GM12891 (cell line): ENCODE measurements around the gene INSYN2B.

Source experiments
- DNase-seq: peaks from one replicate; pipeline ENCODE4 v3.0.0; 2011; ENCODE audit warnings: low spot score; ENCODE audit not compliant: insufficient read length
- FAIRE-seq: peaks from 2 replicates; lab custom pipeline; 2011; peaks lifted over from hg19 to GRCh38; lab: Jason Lieb, UNC
- PAX5 ChIP-seq: IDR thresholded peaks from 2 replicates; pipeline ENCODE4 v1.6.1; 2011; ENCODE audit warnings: low read length, moderate library complexity, mild to moderate bottlenecking; ENCODE audit not compliant: insufficient read depth, severe bottlenecking
- POLR2A ChIP-seq: IDR thresholded peaks from 2 replicates; pipeline ENCODE4 v1.6.1; 2011; ENCODE audit warnings: low read depth, low read length, control low read depth
- POLR2AphosphoS5 ChIP-seq: IDR thresholded peaks from 2 replicates; pipeline ENCODE4 v1.6.1; 2011; ENCODE audit warnings: low read depth, low read length, control low read depth
- POU2F2 ChIP-seq: IDR thresholded peaks from 2 replicates; pipeline ENCODE4 v1.6.1; 2011; ENCODE audit warnings: low read depth, mild to moderate bottlenecking, control low read depth, low read length, moderate library complexity
- SPI1 ChIP-seq: IDR thresholded peaks from 2 replicates; pipeline ENCODE4 v1.6.1; 2011; ENCODE audit warnings: low read depth, low read length, control low read depth
- TAF1 ChIP-seq: IDR thresholded peaks from 2 replicates; pipeline ENCODE4 v1.6.1; 2011; ENCODE audit warnings: low read depth, low read length, control low read depth

The INSYN2B gene

DNA sequence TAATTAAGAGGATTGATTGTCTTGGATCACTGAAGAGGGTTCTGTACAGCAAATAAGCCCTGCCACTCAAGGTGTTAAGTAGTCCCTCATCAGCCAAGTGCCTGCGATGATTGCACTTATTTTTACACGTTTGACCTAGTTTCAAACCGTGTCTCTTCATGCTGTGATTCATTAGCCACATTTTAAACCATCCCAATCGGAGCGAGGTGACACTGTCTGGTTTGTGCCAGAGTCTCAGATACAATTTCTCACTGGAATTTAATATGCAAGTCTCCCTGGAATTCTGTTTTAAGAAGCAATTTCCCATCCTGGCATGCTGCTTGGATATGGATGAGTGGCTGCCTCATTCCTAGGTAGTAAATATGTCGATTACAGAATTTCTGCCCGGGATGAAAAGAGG, 1.6 kb downstream of the INSYN2B start:
- TF ChIP-seq TAF1: no peak
- no peak for TF ChIP-seq POLR2AphosphoS5
- TF ChIP-seq PAX5: no peak
- TF ChIP-seq SPI1: no peak
- TF ChIP-seq POU2F2: no peak
- TF ChIP-seq POLR2A: no peak
- no peak for DNase-seq
- no peak for FAIRE-seq

GRCh38 chr5:169974121-169974770, 6.0 kb downstream of the INSYN2B start:
- TF ChIP-seq POU2F2 (no peak), SPI1 (no peak), PAX5 (no peak)
- DNase-seq (no peak), FAIRE-seq (no peak)

- TF ChIP-seq POU2F2 (no peak), SPI1 (no peak), POLR2AphosphoS5 (no peak), TAF1 (no peak), POLR2A (no peak)
- DNase-seq (no peak), FAIRE-seq (no peak)
Observed at GRCh38 chr5:169973056-169973455, 7.2 kb downstream of the INSYN2B start.

DNA sequence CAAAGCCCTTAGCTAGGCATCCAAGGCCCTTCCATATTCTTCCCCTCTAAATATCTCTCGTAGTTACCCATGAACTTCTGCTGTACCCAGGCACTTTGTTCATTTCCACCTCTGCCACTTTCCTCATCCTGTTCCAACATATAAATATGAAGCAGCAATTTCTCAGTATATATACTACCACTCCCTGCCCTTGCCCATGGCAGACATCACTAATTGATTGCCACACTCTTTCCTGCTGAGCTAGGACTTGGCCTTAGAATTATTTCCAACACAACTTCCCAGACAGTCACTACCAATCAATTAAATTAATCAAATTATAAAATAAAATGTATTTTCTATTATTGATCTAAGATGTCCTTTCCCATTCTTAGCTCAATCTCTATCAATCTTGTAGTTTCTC, 8.5 kb downstream of the INSYN2B start:
- TF ChIP-seq PAX5 (no peak), POLR2AphosphoS5 (no peak), SPI1 (no peak), POU2F2 (no peak), TAF1 (no peak), POLR2A (no peak)
- FAIRE-seq: no peak
- no peak for DNase-seq

DNA sequence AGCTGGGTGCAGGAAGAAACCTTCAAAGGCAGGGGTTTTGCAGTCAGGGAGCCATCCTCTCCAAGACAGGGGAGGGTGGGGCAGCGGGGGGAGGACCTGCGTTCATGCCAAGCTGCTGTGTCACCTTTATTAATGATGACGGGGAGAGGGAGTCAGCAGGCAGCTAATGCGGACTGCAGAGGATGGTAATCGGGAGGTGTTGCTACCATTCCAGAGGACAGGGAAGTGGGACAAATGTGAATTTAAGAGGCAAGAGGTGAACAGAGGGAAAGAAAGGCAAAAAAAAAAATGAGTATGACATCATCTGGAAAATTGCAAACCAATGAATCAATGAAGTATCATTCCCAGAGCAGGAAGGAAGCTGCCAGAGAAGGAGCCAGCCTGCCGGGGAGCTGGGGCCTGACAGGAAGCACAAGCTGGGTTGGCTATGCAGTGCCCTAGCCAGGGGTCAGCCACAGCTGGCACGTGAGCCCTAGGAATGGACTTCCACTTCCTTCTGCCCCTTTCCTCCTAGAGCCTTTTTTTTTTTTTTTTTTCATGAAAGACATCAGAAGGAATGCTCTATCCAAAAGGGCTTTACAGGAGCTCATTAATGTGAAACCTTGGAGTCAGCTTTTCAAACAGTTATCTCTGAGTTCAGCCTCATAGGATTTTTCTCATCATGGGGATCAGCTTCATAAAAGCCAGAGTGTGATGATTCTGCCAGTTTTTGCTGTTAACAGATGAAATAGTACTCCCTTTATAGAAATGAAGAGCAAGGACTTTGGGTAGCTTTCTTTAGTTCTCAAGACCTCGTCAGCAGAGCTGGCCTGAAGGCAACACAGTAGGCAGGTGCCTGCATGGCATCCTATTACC, 9.2 kb downstream of the INSYN2B start:
- DNase-seq (no peak), FAIRE-seq (no peak)
- TF ChIP-seq SPI1 (no peak), TAF1 (no peak), POLR2A (no peak), POU2F2 (no peak), POLR2AphosphoS5 (no peak), PAX5 (no peak)

- DNase-seq (no peak), FAIRE-seq (no peak)
- TF ChIP-seq PAX5: no peak
- no peak for TF ChIP-seq POLR2AphosphoS5
- TF ChIP-seq POU2F2: no peak
- TF ChIP-seq SPI1: no peak
- no peak for TF ChIP-seq TAF1
- no peak for TF ChIP-seq POLR2A
Observed at GRCh38 chr5:169970339-169970738, 10.0 kb downstream of the INSYN2B start.

- DNase-seq: no peak
- TF ChIP-seq POLR2A: no peak
- no peak for FAIRE-seq
Observed at GRCh38 chr5:169964246-169964645, 16.0 kb downstream of the INSYN2B start.

GRCh38 chr5:169960659-169961058, 19.6 kb downstream of the INSYN2B start:
- no peak for DNase-seq
- TF ChIP-seq TAF1 (no peak), PAX5 (no peak), POLR2A (no peak)
- FAIRE-seq: no peak

DNA sequence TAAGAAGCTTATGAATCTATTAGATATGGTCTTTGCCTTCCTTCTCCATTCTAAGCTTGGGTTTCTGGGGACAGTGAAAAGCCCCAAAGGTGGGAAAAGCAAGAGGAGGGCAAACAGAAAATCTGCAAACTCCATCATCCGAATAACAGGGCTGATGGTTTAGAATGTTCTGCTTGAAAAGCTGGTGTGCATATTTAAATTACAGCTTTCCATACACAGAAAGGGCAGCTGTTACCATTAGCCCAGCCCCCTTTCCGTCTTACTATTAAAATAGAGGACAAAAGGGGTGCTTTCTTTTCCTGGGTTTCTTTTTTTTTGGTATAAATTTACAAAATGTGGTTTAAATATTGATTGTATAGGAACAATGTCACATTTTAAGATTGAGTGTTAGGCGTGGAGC, 22.0 kb downstream of the INSYN2B start:
- DNase-seq (no peak), FAIRE-seq (no peak)
- TF ChIP-seq SPI1: no peak
- TF ChIP-seq POLR2AphosphoS5: no peak
- no peak for TF ChIP-seq POU2F2
- no peak for TF ChIP-seq TAF1
- no peak for TF ChIP-seq POLR2A

DNA sequence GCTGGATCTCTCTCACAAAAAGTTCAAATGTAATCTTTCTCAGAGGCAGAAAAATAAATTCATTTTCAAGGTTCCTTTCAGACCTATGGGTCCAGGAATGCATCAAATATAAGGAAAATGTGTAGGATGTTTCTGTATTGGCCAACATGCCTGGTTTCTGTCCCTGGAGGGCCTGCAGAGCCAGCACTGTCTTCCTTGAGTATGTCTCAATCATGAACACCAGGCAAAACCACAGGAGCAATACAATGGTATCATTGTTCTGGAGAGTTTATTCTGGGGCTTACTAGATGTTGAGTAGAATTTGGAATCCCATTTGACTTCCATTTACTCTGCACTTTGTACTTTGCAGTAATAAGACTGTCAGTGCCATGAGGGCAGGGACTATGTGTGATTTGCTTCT, 23.5 kb downstream of the INSYN2B start:
- no peak for FAIRE-seq
- TF ChIP-seq POLR2AphosphoS5 (no peak), POU2F2 (no peak), SPI1 (no peak), POLR2A (no peak), PAX5 (no peak), TAF1 (no peak)
- DNase-seq: no peak
